NK-92 (cell line): ENCODE data around the gene TH.

Source experiments
- DNase-seq: peaks from one replicate; lab custom pipeline; 2025; ENCODE audit not compliant: unreplicated experiment; lab: John Stamatoyannopoulos, UW

TH gene

GRCh38 chr11:2208691-2209369 is 37.2 kb upstream of the TH start:
- DNase-seq = no peak

- no peak for DNase-seq
Measured at GRCh38 chr11:2207773-2208621, 36.4 kb upstream of the TH start.

GRCh38 chr11:2207212-2207611 is 35.6 kb upstream of the TH start:
- no peak for DNase-seq

- DNase-seq = no peak
Measured at GRCh38 chr11:2205981-2206690, 34.5 kb upstream of the TH start.

- no peak for DNase-seq
Measured at GRCh38 chr11:2205214-2205720, 33.7 kb upstream of the TH start.

GRCh38 chr11:2204361-2205213 is 33.0 kb upstream of the TH start:
- no peak for DNase-seq

GRCh38 chr11:2203440-2204259 is 32.0 kb upstream of the TH start:
- no peak for DNase-seq

- no peak for DNase-seq
Measured at GRCh38 chr11:2202900-2203439, 31.4 kb upstream of the TH start.

- DNase-seq = no peak
Measured at GRCh38 chr11:2202071-2202899, 30.7 kb upstream of the TH start.

GRCh38 chr11:2201542-2201941 is 29.9 kb upstream of the TH start:
- DNase-seq = no peak

GRCh38 chr11:2200957-2201519 is 29.4 kb upstream of the TH start:
- DNase-seq = no peak

GRCh38 chr11:2200536-2200935 is 28.9 kb upstream of the TH start:
- DNase-seq = no peak

GRCh38 chr11:2199466-2200341 is 28.1 kb upstream of the TH start:
- DNase-seq = no peak

GRCh38 chr11:2198621-2199365 is 27.2 kb upstream of the TH start:
- no peak for DNase-seq

- DNase-seq = no peak
Measured at GRCh38 chr11:2197771-2198520, 26.3 kb upstream of the TH start.
